Suprapubic skin (tissue), 4 donors: ENCODE measurements around the gene MYO5A.

Experiments used
- EP300 ChIP-seq: sonication (generic); formaldehyde crosslinking; IDR thresholded peaks from one replicate; pipeline ENCODE4 v1.6.1; 2017; ENCODE audit warnings: antibody characterized with exemption
- POLR2A ChIP-seq, 2 donors: fragments of 450-650 bp; IDR thresholded peaks; one replicate each; pipeline ENCODE4 v1.6.1; 2017; ENCODE audit warnings: antibody characterized with exemption in 2 of 2, mild to moderate bottlenecking in 2 of 2, moderate library complexity in 2 of 2
- POLR2AphosphoS5 ChIP-seq, 3 donors: sonication (generic); formaldehyde crosslinking; IDR thresholded peaks; one replicate each; pipeline ENCODE4 v1.6.1; 2017; ENCODE audit warnings: antibody characterized with exemption in 3 of 3
- TF ChIP-seq, protein P1 (sequence below), 2 donors: fragments of 200-600 bp in 1 of 2; fragments of 450-650 bp in 1 of 2; sonication (generic) in 1 of 2; IDR thresholded peaks; one replicate each; pipeline ENCODE4 v1.5.1; 2016 to 2019; ENCODE audit warnings: antibody characterized with exemption in 2 of 2, mild to moderate bottlenecking in 1 of 2, moderate library complexity in 1 of 2

DNA sequence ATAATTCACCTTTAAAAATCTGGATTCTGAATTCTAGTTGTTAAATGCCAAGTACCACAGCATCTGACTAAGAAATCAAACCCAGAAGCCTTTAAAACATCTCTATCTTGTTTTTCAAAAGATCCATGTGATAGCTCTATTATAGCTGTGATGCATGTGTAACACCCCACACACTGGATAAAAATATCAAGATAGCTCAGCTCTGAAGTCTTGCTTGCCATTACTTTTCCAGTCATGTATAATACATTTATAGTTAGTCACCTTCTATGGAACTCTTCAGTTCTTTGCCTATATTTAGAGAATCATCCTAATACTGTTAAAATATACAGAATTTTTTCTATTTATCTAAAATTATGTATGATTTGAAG is 28.6 kb upstream of the MYO5A start:
- TF ChIP-seq, protein P1, sequence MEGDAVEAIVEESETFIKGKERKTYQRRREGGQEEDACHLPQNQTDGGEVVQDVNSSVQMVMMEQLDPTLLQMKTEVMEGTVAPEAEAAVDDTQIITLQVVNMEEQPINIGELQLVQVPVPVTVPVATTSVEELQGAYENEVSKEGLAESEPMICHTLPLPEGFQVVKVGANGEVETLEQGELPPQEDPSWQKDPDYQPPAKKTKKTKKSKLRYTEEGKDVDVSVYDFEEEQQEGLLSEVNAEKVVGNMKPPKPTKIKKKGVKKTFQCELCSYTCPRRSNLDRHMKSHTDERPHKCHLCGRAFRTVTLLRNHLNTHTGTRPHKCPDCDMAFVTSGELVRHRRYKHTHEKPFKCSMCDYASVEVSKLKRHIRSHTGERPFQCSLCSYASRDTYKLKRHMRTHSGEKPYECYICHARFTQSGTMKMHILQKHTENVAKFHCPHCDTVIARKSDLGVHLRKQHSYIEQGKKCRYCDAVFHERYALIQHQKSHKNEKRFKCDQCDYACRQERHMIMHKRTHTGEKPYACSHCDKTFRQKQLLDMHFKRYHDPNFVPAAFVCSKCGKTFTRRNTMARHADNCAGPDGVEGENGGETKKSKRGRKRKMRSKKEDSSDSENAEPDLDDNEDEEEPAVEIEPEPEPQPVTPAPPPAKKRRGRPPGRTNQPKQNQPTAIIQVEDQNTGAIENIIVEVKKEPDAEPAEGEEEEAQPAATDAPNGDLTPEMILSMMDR (IDR thresholded peaks at IDR 0.05), result no peak
- TF ChIP-seq POLR2A (IDR thresholded peaks at IDR 0.05), result no peak
- TF ChIP-seq EP300, result no peak
- TF ChIP-seq POLR2AphosphoS5 (IDR thresholded peaks at IDR 0.05), result no peak
